HL-60 (cell line): ENCODE measurements around the gene PGS1.

Experiments
- CTCF ChIP-seq: IDR thresholded peaks from one replicate; pipeline ENCODE4 v1.5.1; 2011; ENCODE audit warnings: low read length, control low read depth, inconsistent platforms; ENCODE audit not compliant: insufficient read depth
- POLR2AphosphoS5 ChIP-seq: IDR thresholded peaks from 2 replicates; pipeline ENCODE4 v1.6.1; 2012; ENCODE audit warnings: low read depth

GRCh38 chr17:78408476-78409050, 30.1 kb downstream of the PGS1 start:
- no peak for TF ChIP-seq CTCF
- no peak for TF ChIP-seq POLR2AphosphoS5
